Measurements from ENCODE around the gene BPIFB3. TPM values are rescaled to one million over a fixed set of nuclear protein-coding genes. Genes with fewer than 3 reads are reported as not detected.
"Not testable (repeated sequence)": the region's sequence is repeated elsewhere in the genome, so short reads cannot be mapped to it uniquely, and the experiment has no call there.

The BPIFB3 gene
- polyA plus RNA-seq, 1 donor from 2014 or later: not detected

- not testable (repeated sequence) for H3K4me3 ChIP-seq (ENCODE audit: low read length); H3K9me3 ChIP-seq (ENCODE audit: low read length); H3K4me2 ChIP-seq (ENCODE audit: low read length); H3K27ac ChIP-seq (ENCODE audit: low read length); H4K20me1 ChIP-seq (ENCODE audit: insufficient read depth); H3K79me2 ChIP-seq (replicated peaks; ENCODE audit: insufficient read depth, low read length); H2AFZ ChIP-seq (ENCODE audit: low read depth, low read length); H3K9me2 ChIP-seq (ENCODE audit: insufficient read depth, low read length); H3F3A ChIP-seq (ENCODE audit: insufficient read depth, low read length, poor library complexity, severe bottlenecking); H3K27me3 ChIP-seq (ENCODE audit: insufficient read depth, low read depth, low read length); H3K9ac ChIP-seq (ENCODE audit: low read length); H3K36me3 ChIP-seq (ENCODE audit: insufficient read depth, low read length)
- TF ChIP-seq RAD21 (conservative IDR thresholded peaks at IDR 0.05) (peak; percentile 57), SMC3 (conservative IDR thresholded peaks at IDR 0.05; ENCODE audit: poor library complexity) (peak; percentile 53), CTCF (IDR thresholded peaks at IDR 0.05; ENCODE audit: poor library complexity, severe bottlenecking) (peak; percentile 63)
These were observed 42.3 kb downstream of the BPIFB3 start for GRCh38 chr20:33095902-33096584.

- TF ChIP-seq RAD21 (conservative IDR thresholded peaks at IDR 0.05) (no peak), CTCF (IDR thresholded peaks at IDR 0.05; ENCODE audit: poor library complexity, severe bottlenecking) (no peak), MXI1 (conservative IDR thresholded peaks at IDR 0.05; ENCODE audit: poor library complexity, severe bottlenecking) (no peak), TAF1 (IDR thresholded peaks at IDR 0.05; ENCODE audit: low read depth) (no peak), POLR2AphosphoS5 (IDR thresholded peaks at IDR 0.05) (no peak), SMC3 (conservative IDR thresholded peaks at IDR 0.05; ENCODE audit: poor library complexity) (no peak), EP300 (conservative IDR thresholded peaks at IDR 0.05; ENCODE audit: poor library complexity, severe bottlenecking) (no peak), REST (IDR thresholded peaks at IDR 0.05; ENCODE audit: borderline replicate concordance) (no peak)
- H3K4me2 ChIP-seq (ENCODE audit: low read length): no peak overlapping the region
- no peaks in the 10 kb centered on the region for H3K27me3 ChIP-seq (ENCODE audit: insufficient read depth, low read depth, low read length)
- no peaks in the 10 kb centered on the region for H3K9me2 ChIP-seq (ENCODE audit: insufficient read depth, low read length)
- no peak overlapping the region for H3K27ac ChIP-seq (ENCODE audit: low read length)
- no peaks in the 10 kb centered on the region for H3K79me2 ChIP-seq (replicated peaks; ENCODE audit: insufficient read depth, low read length)
- H3F3A ChIP-seq (ENCODE audit: insufficient read depth, low read length, poor library complexity, severe bottlenecking): no peaks in the 10 kb centered on the region
- H4K20me1 ChIP-seq (ENCODE audit: insufficient read depth): no peaks in the 10 kb centered on the region
- no peak overlapping the region for H3K4me3 ChIP-seq (ENCODE audit: low read length)
- no peaks in the 10 kb centered on the region for H3K9me3 ChIP-seq (ENCODE audit: low read length)
- no peak overlapping the region for H3K9ac ChIP-seq (ENCODE audit: low read length)
- H2AFZ ChIP-seq (ENCODE audit: low read depth, low read length): no peak overlapping the region
- H3K36me3 ChIP-seq (ENCODE audit: insufficient read depth, low read length): no peaks in the 10 kb centered on the region
These were observed 43.3 kb downstream of the BPIFB3 start for GRCh38 chr20:33097001-33097400.

Measured in neural cell (in vitro differentiated cells).